Limb (tissue), 2 donors: ENCODE results near the gene IQGAP3.

Source experiments
- DNase-seq, 2 donors: peaks; one replicate each; pipeline ENCODE4 v3.0.0-alpha.2; 2016; ENCODE audit errors: extremely low spot score in 2 of 2

Gene IQGAP3

DNA sequence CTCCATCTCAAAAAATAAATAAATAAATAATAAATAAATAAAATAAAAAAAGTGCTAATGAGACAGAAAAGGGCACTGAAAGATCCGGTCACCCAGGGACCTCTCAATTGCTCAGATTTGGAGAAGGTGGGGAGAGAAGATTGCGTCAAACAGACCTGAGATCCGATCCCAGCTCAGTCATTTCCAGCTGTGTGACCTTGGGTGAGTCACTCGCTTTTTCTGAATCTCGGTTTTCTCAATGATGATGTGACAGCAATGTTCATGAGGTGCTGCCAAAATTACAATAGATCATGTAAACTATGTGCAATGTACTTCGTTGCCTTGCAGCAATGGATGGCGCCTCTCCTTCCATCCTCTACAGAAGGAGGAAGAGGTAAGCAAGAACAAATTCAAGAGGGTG lies 60.7 kb downstream of the IQGAP3 start:
- DNase-seq = no peak

DNA sequence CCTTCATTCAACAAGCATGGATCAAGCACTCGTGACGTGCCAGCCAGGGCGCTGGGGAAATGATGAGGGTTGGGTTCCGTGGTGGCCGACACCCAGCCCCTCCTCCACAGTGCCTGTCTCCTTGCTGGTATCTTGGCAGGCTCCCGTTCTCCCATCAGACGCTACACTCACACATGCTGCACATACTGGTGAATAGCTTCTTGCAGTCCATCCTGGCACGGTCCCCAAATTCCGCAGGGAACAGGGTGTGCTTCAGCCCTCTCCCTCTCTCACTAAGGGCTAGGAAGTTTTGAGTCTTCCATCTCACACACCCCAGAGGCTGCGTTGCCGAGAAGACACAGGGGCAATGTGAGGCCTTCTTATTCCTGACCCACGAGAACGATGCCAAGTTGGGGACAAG lies 61.7 kb downstream of the IQGAP3 start:
- peak in 1 of 2 donors; percentile 39 for DNase-seq

DNA sequence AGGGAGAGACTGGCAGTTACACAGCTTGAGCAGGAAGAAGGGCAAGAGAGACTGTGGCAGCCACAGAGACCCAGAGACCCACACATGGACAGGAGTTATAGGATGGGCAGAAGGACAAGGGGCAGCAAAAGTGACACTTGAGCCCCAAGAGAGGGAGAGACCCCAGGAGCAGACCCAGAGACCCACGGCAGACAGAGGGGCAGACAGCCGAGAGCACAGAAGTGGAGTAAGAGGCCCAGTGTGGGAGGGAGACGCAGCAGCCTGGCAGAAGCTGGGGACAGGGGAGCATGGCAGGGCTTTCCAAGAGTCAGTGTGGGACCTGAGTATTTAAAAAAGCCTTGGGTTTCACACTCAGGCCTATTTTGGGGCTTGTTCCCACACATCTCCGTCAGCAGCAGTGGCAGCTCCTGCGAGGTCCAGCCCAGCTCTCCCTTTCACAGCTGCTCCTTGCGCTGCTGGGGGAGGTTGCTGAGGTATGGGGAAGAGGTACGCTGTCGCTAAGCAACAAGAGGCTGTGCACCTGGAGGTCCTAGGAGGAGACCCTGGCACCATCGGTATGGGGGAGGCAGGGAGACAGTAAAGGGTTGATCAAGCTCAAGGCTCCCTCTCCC lies 62.8 kb downstream of the IQGAP3 start:
- DNase-seq = peak in 1 of 2 donors; percentile 33

DNA sequence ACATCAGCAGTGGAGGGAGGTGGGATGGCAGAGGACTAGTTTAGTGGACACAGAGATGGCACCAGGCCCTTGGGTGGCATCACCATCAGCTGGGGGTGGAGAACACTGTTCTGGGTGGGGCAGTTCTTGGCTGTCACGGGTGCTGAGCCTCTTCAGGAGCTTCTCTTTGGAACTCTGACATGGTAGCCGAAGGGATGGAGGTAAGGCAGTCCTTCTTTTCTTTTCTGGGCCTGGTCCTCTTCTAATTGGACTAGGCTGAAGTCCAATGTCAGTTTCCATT lies 63.5 kb downstream of the IQGAP3 start:
- DNase-seq = peak in 1 of 2 donors; percentile 15

DNA sequence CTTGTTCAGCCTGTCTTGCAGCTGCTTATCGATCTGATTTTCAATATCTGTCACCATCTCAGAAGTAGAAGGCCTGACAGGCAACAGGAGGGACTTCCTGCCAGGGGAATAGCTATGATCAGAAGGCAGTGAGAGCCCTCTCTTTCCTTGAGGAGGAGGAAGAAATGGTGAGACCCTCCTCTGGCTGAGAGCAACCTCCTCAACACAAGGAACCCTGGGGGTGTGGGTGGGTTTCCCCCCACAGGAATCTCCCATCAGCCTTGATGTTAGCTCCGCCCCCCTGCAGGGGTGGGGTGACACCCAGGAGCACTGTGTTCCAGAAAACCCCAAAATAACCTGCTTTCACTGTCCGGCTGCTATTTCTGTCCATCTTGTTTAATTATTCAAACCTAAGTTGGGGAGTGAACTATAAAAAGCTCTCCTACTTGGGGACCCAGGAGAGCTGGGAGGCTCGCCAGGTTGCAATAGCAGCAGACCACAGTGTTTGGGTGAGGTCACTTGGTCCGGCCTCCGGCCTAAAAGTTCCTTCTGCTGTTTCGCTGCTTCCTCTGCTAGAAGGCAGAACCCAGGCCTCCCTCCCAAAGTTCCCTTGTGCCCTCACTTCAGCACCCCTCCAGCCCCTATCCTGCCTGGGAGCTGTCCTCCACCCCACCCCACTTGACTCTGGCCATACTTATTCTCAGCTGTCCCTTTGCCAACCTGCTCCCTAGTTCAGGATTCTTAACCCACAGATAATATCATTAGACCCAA lies 64.0 kb downstream of the IQGAP3 start:
- DNase-seq = peak in 1 of 2 donors; percentile 35

DNA sequence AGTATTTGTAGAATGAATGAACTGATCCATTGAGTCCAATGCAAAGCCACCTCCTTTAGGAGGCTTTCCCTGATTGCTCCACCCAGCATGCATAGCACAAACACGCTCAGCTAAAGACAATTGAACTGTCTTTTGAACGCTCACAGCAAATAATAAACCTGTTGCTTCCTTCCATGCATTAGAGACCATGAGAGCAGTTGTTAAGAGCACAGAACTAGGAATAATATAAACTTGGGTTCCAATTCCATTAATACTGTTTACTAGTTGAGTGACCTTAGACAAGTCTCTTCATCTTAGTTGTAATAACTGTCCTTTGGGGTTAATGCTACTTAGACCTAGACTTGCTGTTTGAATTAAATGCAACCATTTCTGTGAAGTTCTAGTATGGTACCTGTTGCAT lies 65.9 kb downstream of the IQGAP3 start:
- no peak for DNase-seq

DNA sequence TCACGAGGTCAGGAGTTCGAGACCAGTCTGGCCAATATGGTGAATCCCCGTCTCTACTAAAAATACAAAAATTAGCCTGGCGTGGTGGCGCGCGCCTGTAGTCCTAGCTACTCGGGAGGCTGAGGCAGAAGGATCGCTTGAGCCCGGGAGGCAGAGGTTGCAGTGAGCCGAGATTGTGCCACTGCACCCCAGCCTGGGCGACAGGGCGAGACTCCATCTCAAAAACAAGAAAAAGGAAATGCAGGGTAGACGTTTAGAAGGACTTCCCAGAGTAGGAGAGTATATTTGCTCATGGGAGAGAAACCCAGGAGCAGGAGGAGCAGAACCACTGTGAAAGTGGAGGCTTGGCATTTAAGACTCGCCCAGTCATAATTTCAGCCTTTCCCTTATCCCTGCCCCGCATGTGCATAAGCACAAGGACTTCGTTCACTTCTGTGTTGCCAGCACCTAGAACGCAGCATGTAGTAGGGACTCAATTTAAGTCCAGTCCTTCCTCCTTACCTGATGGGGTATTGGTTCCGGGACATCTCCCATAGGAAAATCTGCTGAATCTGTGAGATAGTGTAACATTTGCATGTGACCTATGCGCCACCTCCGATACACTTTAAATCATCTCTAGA lies 66.6 kb downstream of the IQGAP3 start:
- peak in 1 of 2 donors; percentile 26 for DNase-seq

DNA sequence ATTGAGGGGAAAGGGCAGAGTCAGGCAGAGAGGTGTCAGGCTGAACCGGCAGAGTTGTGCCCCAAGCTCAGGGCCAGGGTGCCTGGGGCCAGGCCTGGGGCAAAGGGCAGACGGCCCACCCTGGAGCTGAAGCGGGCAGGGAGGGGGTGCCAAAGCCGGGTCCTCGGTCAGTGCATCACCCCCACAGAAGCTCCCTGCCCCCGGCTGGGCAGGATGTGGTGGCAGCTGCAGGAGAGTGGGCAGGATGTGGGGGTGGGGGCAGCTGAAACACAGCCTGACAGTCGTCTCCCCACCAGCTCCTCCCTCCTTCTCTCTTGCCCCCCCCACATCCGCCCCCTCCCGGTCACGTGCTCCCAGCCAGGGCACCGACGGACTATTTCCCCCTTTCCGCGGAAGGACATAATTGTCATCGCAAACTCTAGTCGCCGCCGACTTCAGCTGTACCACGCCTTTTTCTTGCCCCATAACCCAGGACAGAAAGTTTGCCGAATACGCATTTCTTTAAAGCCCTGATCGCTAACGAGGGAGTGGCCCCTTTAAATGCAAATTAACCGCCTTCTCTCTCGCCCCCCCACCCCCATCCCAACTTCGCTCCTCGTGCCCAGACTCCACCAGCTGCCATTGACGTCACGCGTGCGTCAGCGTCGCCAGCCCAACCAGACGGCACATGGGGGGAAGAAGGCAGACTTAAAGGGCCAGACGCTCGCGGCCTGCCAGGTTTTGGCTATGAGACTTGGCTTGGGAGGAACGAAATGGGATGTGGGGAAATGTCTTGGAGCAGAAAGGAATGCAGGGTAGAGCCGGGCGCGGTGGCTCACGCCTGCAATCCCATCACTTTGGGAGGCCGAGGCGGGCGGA lies 67.3 kb downstream of the IQGAP3 start:
- peak; percentile 98 to 99 for DNase-seq

DNA sequence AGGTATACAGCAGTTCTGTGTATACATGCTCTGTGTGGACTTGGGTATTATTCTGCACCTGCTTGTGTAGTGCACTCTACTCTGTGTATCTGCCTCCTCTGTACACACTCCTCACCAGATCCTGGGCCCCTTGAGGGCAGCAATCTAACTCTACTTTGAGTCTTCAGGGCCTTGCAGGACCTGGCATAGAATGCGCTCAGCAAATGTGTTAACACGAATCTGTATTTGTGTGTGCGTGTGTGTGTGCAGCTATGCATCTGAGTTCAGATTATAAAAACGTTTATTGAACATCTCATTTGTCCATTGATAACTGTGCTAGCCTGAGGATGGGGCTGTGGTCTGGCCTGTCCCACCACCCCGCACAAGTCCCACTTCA lies 67.9 kb downstream of the IQGAP3 start:
- DNase-seq = peak in 1 of 2 donors; percentile 26

DNA sequence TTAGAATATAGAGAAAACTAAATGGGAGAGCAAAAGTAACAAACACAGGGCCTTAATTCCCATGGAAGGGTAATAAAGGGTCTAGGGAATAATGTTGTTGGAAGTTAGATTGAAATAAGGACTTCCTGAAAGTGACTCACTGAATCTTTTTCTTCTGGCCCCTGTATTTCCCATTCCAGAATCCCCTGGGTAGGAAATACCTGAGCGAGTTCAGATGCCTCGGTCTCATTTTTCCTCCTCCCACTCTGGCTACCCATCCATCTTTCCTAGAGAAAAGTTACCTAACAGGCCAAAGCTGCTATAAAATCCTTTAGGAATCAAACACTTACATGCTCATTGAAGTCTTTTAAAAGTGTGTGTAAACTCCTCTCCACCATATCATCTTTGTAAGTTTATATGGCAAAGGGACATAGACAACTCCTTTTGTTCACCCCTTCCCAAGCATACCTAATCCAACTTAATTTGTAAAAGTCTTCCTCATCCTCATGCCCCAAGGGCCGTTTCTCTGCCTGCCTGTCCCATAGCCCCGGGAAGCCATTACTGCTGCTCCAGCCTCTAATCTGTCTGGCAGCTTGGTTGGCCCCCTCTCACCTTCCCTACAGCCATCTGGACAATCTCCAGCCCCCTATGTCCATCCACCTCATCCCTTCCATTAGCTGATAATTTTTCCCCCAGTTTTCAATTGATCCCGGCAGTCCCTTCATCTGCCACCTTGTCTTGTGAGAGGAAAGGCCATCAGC lies 68.5 kb downstream of the IQGAP3 start:
- peak in 1 of 2 donors; percentile 20 for DNase-seq

DNA sequence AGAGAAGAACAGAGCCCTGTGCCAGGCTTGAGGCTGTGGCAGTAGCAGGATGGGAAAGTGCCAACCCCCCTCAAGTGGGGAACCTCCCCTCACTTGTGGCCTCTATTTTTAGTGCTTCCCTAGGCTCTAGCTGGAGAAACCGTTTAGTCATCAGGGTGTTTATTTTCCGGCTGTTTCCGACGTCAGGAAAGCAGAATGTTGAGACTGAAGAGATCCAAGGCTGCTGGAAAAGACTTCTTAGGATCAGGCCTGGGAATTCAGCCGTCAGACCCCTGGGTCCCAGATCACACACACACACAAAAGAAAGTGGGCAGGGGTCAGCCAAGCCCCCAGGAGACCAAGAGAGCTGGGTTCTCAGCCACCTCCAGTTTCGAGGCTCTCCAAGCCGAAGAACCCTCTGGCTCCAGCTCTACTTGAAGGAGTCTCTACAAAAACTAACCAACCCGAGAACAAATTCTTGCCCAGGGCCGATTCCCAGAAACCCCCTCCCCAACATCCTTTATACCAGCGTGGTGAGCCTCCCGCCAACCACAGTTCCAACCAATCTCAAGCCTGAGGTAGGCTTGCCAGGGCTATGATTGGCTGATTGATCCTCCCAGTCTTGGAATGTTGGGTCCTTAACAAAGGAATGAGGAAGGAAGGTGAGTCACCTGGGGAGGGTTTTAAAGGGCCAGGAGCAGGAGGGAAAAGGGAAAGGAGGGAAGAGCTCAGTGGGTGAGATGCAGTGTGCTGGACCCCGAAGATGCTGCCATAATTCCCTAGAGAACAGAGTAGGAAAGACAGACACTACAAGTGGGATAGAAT lies 69.3 kb downstream of the IQGAP3 start:
- DNase-seq = peak; percentile 65

DNA sequence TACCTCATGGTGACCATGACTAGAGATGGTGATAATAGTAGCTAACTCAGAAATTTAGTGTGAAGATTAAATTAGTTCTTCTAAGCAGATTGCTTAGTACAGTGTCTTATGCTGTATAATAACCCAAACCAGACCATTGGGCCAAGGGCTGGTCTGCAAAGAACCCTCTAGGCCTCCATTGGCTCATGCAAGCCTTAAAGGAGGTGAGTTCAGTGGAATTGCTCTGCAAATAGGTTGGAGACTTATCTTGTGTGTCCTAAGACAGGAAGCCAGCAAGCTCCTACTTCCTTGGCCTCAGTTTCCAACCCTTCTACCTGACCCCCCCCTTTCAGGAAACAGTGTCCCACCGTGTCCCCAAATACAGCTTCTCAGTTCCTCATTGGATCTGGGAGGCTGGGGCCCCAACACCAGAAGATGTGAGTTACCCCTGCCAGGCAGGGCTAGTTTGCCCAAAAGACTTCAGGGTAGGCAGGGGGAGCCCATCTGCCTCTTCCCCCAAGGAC lies 69.9 kb downstream of the IQGAP3 start:
- no peak for DNase-seq

DNA sequence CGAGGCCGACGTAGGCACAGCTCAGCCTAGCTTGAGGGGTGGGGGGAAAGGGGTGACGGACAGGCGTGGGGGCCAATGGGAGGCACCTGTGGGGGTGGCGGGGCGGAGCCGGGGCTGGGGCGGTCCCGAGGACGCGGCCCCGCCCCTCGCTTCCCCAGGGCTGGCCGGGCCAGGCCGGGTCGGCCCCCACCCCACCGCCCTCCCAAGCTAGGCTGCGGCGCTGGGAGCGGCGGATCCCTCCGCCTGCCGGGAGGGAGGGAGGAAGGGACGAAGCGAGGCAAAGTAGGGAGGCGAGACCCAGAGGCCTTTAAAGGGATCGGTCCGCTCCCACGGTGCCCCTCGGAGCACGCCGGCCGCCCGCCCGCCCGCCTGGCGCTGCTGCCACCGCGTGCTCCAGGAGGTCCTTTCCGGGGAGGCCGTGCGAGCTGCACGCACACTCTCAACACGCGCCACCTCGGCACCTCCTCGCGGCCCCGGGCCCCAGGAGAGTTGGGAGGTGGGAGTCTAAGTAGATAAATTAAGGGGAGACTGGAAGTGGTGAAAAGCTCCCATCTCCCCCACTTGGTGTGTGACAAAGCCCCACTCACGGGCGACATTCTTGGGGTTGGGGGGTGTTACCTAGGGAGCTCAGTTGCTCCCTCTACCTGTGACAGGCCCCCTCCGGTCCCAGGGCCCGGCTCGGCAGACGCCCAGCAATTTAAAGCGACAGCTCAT lies 71.4 kb downstream of the IQGAP3 start:
- peak; percentile 94 to 99 for DNase-seq

DNA sequence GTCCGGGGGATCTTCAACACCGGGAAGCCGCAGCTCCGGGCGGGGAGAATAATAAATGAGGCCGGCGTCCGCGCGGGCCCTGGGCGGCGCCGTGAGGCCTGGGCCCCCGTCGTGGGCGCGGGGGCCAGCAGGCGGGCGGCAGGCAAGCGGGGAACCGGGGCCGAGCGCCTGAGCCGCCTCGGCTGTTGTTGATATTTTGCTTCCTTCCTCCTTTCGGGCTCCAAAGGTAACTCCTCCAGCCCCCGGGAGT lies 71.9 kb downstream of the IQGAP3 start, which contains the start of gene MEF2D:
Gene MEF2D, minus strand, starts transcription at position 233 of the 250 bp plus-strand sequence. CDS start 17,483 bp downstream, outside the sequence.
- no peak for DNase-seq

DNA sequence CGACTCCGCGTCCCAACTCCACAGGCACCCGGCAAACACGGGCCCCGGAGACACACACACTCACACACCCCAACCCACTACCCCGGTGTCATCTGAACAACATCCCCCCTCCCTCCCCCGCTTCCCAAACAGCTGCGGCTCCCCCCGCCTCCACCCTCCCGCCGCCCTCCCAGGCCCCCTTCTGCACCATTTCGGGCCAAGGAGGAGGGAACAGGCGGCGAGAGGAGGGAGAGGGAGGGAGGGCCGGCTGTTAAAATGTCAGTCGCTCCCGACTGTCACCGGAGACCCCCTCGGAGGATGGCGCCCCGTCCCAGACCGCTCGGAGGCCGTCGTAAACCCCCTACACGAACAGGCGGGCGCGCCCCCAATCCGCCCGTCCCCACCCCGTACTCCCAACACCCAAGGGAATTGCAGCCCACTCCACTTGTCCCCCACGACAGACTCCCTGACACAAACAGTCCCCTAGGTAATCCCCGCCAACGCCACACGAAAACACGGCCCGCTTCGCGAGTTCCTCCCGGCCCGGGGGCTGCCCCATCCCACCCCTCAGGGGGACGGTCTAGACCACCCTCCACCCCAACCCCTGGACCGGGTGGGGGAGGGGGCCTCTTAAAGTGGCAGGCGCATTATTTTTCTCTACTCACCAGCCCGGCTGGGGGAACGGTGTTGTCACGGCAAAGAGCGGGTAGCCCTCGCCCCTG lies 72.4 kb downstream of the IQGAP3 start:
- DNase-seq = peak; percentile 79 to 87

DNA sequence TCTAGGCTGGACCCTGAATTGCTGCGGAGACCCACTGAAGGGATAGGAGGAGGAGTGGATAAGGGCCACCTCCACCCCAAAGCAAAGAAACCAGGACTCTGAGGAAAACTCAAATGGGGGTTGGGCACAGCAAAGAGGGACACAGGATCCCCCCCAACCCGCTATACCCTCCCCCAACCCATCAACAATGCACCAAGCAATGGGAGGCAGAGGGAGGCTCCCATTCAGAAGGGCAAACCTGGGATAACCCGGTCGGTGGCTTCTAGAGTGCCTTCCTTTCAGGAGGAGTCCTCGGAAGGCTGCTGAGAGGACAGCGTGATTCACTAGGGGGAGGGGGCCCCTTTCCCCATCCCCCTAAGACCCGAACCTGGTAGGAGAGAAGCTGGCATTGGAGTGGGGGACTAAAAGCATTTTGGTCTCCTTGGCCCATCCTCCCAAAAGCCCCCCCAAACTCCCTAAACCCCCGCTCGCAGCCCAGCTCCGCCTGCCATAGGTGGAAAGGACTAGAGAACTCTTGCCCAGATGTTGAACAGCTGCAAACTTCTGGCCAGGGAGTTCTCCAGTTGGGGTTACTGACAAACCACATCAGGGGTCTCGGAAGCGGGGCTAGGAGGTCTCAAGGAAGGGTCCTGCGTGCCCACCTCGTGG lies 73.0 kb downstream of the IQGAP3 start:
- peak in 1 of 2 donors; percentile 47 for DNase-seq

DNA sequence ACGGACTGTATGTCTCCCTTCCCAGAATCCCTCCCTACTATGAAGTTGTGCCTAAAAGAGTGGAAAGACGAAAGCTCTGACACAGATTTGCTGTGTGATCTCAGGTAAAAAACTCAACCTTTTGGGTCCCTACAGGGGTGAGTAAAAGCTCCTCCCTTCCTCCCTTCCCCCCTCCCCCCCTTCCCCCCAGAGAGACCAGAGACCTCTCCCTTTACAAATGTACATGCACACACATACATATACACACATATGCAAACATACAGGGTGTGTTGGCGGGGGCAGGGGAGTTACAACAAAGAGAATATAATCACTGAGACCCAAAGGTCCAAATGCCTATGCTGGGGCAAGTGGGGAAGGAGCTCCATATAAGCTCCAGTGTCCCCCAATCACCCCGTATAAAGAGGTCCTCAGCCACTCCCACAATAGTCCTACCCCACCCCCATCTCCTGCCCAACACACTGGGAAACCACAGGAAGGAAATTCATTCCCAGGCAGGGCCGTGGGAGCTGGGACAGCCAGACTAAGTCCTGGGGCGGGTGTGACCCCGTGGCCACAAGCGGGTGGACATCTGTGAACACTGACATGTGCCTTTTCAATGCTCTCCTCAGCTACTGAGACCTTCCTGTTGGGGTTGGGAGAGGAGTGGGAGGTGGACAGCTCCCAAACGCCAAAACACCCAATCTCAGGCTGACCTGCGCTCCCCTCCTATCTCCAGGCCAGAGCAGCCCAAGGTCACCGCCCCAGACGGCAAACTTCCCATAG lies 73.8 kb downstream of the IQGAP3 start:
- peak in 1 of 2 donors; percentile 38 for DNase-seq
